ENCODE measurements around the gene SPA17. TPM values are rescaled to one million over a fixed set of nuclear protein-coding genes. Genes with fewer than 3 reads are reported as not detected.

The SPA17 gene
- total RNA-seq: 1 to 10 TPM; 2.5 to 2.6 TPM

- peaks cover 34% of the 10 kb centered on the region for H3K4me1 Mint-ChIP-seq (ENCODE audit: low read depth)
- H3K36me3 Mint-ChIP-seq (ENCODE audit: insufficient read depth in 2 of 2): peaks cover 0 to 3% of the 10 kb centered on the region in 2 donors
- H3K4me3 Mint-ChIP-seq: peak within 1 kb of the TSS; percentile 87 to 92
Observed at GRCh38 chr11:124673333-124674167, at the start of gene SPA17, which contains the start of gene SIAE. Gene SPA17 (plus strand): TSS chr11:124673904. CDS start chr11:124675265, 1,361 bp downstream. Gene SIAE (minus strand): TSS chr11:124673739. CDS start chr11:124673708, 31 bp downstream.

GRCh38 chr11:124625504-124626168 is 48.1 kb upstream of the SPA17 start:
- no peak for ATAC-seq (replicated peaks in 1 of 2)
- H3K4me1 Mint-ChIP-seq (ENCODE audit: low read depth): peaks cover 22% of the 10 kb centered on the region
- H3K9me3 Mint-ChIP-seq: peaks cover 0 to 1% of the 10 kb centered on the region in 2 donors
- H3K27me3 Mint-ChIP-seq (ENCODE audit: low read depth): peaks cover 8% of the 10 kb centered on the region
- DNase-seq: no peak
- peak overlapping the region; percentile 77 for H3K27ac Mint-ChIP-seq
- H3K4me3 Mint-ChIP-seq: peak overlapping the region in 1 of 2 donors; percentile 16
- peaks cover 10 to 16% of the 10 kb centered on the region in 2 donors for H3K36me3 Mint-ChIP-seq (ENCODE audit: insufficient read depth in 2 of 2)

More at GRCh38 chr11:124673333-124674167, at the start of gene SPA17, which contains the start of gene SIAE:
- ATAC-seq (replicated peaks in 1 of 2) (peak; percentile 93 to 94), DNase-seq (peak; percentile 89 to 92)
- no peaks in the 10 kb centered on the region for H3K27me3 Mint-ChIP-seq (ENCODE audit: low read depth)
- peak within 1 kb of the TSS; percentile 98 for H3K27ac Mint-ChIP-seq
- peaks cover 0 to 1% of the 10 kb centered on the region in 2 donors for H3K9me3 Mint-ChIP-seq

GRCh38 chr11:124627546-124627945 is 46.2 kb upstream of the SPA17 start:
- Mint-ChIP-seq H3K27ac (no peak overlapping the region), H3K27me3 (ENCODE audit: low read depth) (no peaks in the 10 kb centered on the region), H3K4me3 (no peak overlapping the region), H3K9me3 (no peaks in the 10 kb centered on the region), H3K36me3 (ENCODE audit: insufficient read depth in 2 of 2) (peaks cover 14 to 16% of the 10 kb centered on the region in 2 donors), H3K4me1 (ENCODE audit: low read depth) (peaks cover 22% of the 10 kb centered on the region)
- no peak for ATAC-seq (replicated peaks in 1 of 2)
- DNase-seq: no peak

- no peak for DNase-seq
- Mint-ChIP-seq H3K27me3 (ENCODE audit: low read depth) (no peaks in the 10 kb centered on the region), H3K9me3 (no peaks in the 10 kb centered on the region), H3K4me3 (no peak overlapping the region), H3K27ac (no peak overlapping the region), H3K4me1 (ENCODE audit: low read depth) (peaks cover 12% of the 10 kb centered on the region), H3K36me3 (ENCODE audit: insufficient read depth in 2 of 2) (peaks cover 14 to 20% of the 10 kb centered on the region in 2 donors)
- no peak for ATAC-seq (replicated peaks in 1 of 2)
Observed at GRCh38 chr11:124629961-124630360, 43.7 kb upstream of the SPA17 start.

GRCh38 chr11:124633355-124633754 is 40.3 kb upstream of the SPA17 start:
- Mint-ChIP-seq H3K36me3 (ENCODE audit: insufficient read depth in 2 of 2) (peaks cover 12 to 18% of the 10 kb centered on the region in 2 donors), H3K9me3 (no peaks in the 10 kb centered on the region)
- ATAC-seq (replicated peaks in 1 of 2): no peak

GRCh38 chr11:124635932-124636331 is 37.8 kb upstream of the SPA17 start:
- Mint-ChIP-seq H3K4me3 (no peak overlapping the region), H3K36me3 (ENCODE audit: insufficient read depth in 2 of 2) (peaks cover 5 to 18% of the 10 kb centered on the region in 2 donors), H3K27ac (peak overlapping the region; percentile 62), H3K4me1 (ENCODE audit: low read depth) (no peaks in the 10 kb centered on the region), H3K27me3 (ENCODE audit: low read depth) (no peaks in the 10 kb centered on the region), H3K9me3 (no peaks in the 10 kb centered on the region)
- DNase-seq (no peak), ATAC-seq (replicated peaks in 1 of 2) (no peak)

More at GRCh38 chr11:124633355-124633754, 40.3 kb upstream of the SPA17 start:
- no peak for DNase-seq
- H3K4me3 Mint-ChIP-seq: no peak overlapping the region
- no peaks in the 10 kb centered on the region for H3K4me1 Mint-ChIP-seq (ENCODE audit: low read depth)
- H3K27me3 Mint-ChIP-seq (ENCODE audit: low read depth): no peaks in the 10 kb centered on the region
- no peak overlapping the region for H3K27ac Mint-ChIP-seq

GRCh38 chr11:124638500-124638899 is 35.2 kb upstream of the SPA17 start:
- H3K36me3 Mint-ChIP-seq (ENCODE audit: insufficient read depth in 2 of 2): peaks cover 2 to 14% of the 10 kb centered on the region in 2 donors
- H3K27ac Mint-ChIP-seq: no peak overlapping the region
- H3K4me3 Mint-ChIP-seq: no peak overlapping the region
- DNase-seq (no peak), ATAC-seq (replicated peaks in 1 of 2) (no peak)
- no peaks in the 10 kb centered on the region for H3K4me1 Mint-ChIP-seq (ENCODE audit: low read depth)
- no peaks in the 10 kb centered on the region for H3K27me3 Mint-ChIP-seq (ENCODE audit: low read depth)
- H3K9me3 Mint-ChIP-seq: no peaks in the 10 kb centered on the region

- DNase-seq: no peak
- H3K36me3 Mint-ChIP-seq (ENCODE audit: insufficient read depth in 2 of 2): peaks cover 2 to 12% of the 10 kb centered on the region in 2 donors
- no peaks in the 10 kb centered on the region for H3K27me3 Mint-ChIP-seq (ENCODE audit: low read depth)
- ATAC-seq (replicated peaks in 1 of 2): no peak
- no peak overlapping the region for H3K27ac Mint-ChIP-seq
- no peaks in the 10 kb centered on the region for H3K9me3 Mint-ChIP-seq
- H3K4me3 Mint-ChIP-seq: no peak overlapping the region
- no peaks in the 10 kb centered on the region for H3K4me1 Mint-ChIP-seq (ENCODE audit: low read depth)
Observed at GRCh38 chr11:124639186-124639585, 34.5 kb upstream of the SPA17 start.

- Mint-ChIP-seq H3K27me3 (ENCODE audit: low read depth) (no peaks in the 10 kb centered on the region), H3K9me3 (no peaks in the 10 kb centered on the region), H3K27ac (no peak overlapping the region), H3K36me3 (ENCODE audit: insufficient read depth in 2 of 2) (peaks cover 2 to 12% of the 10 kb centered on the region in 2 donors), H3K4me1 (ENCODE audit: low read depth) (no peaks in the 10 kb centered on the region), H3K4me3 (no peak overlapping the region)
- DNase-seq (no peak), ATAC-seq (replicated peaks in 1 of 2) (no peak)
Observed at GRCh38 chr11:124640666-124641065, 33.0 kb upstream of the SPA17 start.

- DNase-seq: no peak
- Mint-ChIP-seq H3K4me1 (ENCODE audit: low read depth) (no peaks in the 10 kb centered on the region), H3K9me3 (no peaks in the 10 kb centered on the region), H3K27ac (no peak overlapping the region), H3K27me3 (ENCODE audit: low read depth) (no peaks in the 10 kb centered on the region), H3K36me3 (ENCODE audit: insufficient read depth in 2 of 2) (peaks cover 0 to 3% of the 10 kb centered on the region in 2 donors), H3K4me3 (no peak overlapping the region)
- ATAC-seq (replicated peaks in 1 of 2): no peak
Observed at GRCh38 chr11:124642628-124643027, 31.1 kb upstream of the SPA17 start.

GRCh38 chr11:124643042-124643604 is 30.6 kb upstream of the SPA17 start:
- Mint-ChIP-seq H3K27ac (no peak overlapping the region), H3K9me3 (no peaks in the 10 kb centered on the region), H3K4me3 (no peak overlapping the region), H3K4me1 (ENCODE audit: low read depth) (no peaks in the 10 kb centered on the region), H3K36me3 (ENCODE audit: insufficient read depth in 2 of 2) (peaks cover 0 to 3% of the 10 kb centered on the region in 2 donors), H3K27me3 (ENCODE audit: low read depth) (no peaks in the 10 kb centered on the region)
- DNase-seq (no peak), ATAC-seq (replicated peaks in 1 of 2) (no peak)

GRCh38 chr11:124643605-124644425 is 29.9 kb upstream of the SPA17 start:
- Mint-ChIP-seq H3K9me3 (no peaks in the 10 kb centered on the region), H3K27ac (no peak overlapping the region), H3K27me3 (ENCODE audit: low read depth) (no peaks in the 10 kb centered on the region), H3K36me3 (ENCODE audit: insufficient read depth in 2 of 2) (peaks cover 0 to 3% of the 10 kb centered on the region in 2 donors), H3K4me1 (ENCODE audit: low read depth) (no peaks in the 10 kb centered on the region), H3K4me3 (no peak overlapping the region)
- DNase-seq (no peak), ATAC-seq (replicated peaks in 1 of 2) (no peak)
